ENCODE results near the gene CSTF3.

Gene CSTF3

DNA sequence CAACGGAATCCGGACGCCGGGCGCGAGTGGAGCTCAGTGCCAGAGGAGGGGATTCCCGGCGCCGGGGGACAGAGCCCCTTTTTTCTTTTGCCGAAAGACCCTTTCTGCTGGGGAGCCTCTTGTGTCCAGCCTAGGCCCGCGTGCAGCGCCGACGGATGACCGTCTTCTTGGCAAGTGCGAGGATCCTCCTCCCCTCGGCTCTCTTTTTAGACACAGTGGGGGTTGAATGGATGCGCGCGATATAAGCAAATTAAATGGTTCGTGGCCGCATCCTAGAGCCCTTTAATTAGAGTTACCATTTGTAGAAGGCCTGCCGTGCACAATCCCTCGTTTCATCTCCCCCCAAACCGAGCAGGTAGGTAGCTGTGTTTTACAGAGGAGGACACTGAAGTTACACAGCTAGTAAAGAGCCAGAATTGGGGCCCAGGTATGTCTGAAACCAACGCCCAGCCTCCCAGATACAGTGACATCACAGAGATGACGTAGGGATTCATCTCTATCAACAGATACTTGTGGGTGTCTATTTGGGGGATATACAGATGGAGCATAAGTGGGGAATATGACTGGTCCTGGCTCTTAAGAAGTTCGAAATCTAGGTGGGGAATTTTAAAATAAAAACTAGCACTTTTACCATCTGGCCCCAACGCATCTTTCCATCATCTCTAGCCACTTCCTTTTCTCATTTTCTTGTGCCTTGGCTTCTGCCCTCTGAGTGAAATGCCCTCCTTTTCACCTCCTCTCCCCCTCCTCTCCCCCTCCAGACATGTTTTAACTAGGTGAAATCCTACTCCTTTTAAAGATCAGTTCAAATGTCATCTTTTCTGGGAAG, 121.0 kb downstream of the CSTF3 start:
- no peak for DNase-seq

DNA sequence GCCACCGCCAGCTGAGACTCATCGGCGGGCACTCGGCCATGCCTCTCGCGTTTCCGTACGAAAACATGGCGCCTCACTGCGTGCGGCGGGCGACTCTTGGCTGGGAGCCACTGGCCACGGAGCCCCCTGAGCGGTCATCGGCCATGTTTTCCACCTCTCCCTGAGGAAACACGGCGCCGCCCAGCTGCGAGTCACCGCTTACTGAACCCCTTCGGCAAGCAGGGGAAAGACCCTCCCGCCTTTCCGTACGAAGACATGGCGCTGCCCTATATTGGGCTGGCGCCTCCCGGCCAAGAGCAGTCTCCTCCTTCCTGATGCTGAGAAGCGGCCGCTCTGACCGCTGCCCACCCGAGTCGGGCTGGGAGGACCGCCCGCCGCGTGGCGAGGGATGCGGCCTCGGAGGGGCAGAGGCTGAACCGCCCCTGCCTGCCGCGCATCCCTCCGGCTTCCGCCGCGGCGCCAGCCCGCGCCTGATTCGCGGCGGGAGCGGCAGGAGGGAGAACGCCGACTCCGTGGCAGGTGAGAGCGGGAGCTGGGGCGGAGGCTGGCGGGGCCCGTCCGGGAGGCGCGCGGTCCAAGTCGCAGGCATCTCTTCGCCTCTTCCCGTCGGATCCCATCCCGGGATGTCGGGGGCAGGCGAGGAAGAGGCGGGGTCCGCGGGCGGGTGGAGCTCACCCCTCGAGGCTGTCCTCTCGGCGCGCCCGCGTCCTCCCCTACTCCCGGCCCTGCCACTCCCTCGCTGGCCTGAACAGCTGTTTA, 121.8 kb downstream of the CSTF3 start, which contains the start of gene TCP11L1:
TSS of gene TCP11L1 (plus strand) at position 299 of the 759 bp plus-strand sequence. CDS start 4,202 bp downstream, outside the sequence.
- peak; percentile 87 for DNase-seq

DNA sequence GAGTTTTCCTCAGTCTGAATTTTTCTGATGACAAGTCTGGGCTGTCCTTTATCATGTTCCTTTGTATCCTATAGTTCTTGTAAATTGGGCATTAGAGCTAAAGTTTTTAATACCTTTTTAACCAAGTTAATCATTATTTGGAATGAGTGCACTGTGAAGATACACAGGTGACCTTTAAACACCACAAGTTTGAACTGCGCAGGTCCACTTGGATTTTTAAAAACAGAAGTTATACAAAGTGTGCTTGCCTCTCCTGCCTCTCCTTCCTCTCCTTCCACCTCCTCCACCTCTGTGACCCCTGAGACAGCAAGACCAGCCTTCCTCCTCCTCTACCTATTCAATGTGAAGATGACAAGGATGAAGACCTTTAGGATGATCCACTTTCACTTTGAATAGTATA, 126.3 kb downstream of the CSTF3 start:
- no peak for DNase-seq

Measured in amniotic stem cell (primary cell).